HCT116 (cell line): ENCODE data around the gene ELMOD1.

ENCODE experiments used
- EZH2 ChIP-seq: fragments of 200-600 bp; sonication (generic); IDR thresholded peaks from 2 replicates; pipeline ENCODE4 v1.6.1; 2017; ENCODE audit warnings: antibody characterized with exemption, mixed run types
- RAD21 ChIP-seq: IDR thresholded peaks from 2 replicates; pipeline ENCODE4 v1.6.1; 2012; ENCODE audit warnings: low read depth, mild to moderate bottlenecking
- SRF ChIP-seq: IDR thresholded peaks from 2 replicates; pipeline ENCODE4 v1.6.1; 2012; ENCODE audit warnings: low read depth
- TF ChIP-seq, protein P1 (sequence below): IDR thresholded peaks from 2 replicates; pipeline ENCODE4 v1.6.1; 2012; ENCODE audit warnings: low read depth
- TF ChIP-seq, protein P2 (sequence below), 3 experiments: fragments of 200-600 bp in 1 of 3; sonication (generic) in 1 of 3; IDR thresholded peaks in 2 of 3; conservative IDR thresholded peaks in 1 of 3; 2 replicates each; pipeline ENCODE4 v1.5.1; 2012 to 2017; ENCODE audit warnings: low read depth in 2 of 3, low read length in 2 of 3, antibody characterized with exemption in 1 of 3, borderline replicate concordance in 1 of 3, control low read depth in 1 of 3, mild to moderate bottlenecking in 1 of 3, mixed read lengths in 1 of 3, mixed run types in 1 of 3, moderate library complexity in 1 of 3; ENCODE audit not compliant: insufficient read depth in 1 of 3

DNA sequence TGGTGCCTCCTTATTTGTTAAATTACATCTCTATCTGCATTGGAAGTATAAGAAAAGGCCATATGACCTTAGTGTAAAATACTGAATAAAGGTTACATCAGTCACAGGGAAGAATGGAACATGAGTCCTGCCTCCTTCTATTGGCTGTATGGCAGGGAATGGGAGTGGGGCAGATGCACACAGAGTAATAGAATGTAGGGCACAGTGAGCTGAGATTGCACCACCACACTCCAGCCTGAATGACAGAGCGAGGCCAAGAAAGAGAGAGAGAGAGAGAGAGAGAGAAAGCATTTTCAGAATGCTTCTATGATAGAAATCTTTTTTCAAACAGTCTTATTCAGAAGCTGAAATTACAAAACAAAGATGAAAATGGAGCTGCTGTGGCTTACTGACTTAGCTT, 62.1 kb downstream of the ELMOD1 start:
- no peak for TF ChIP-seq RAD21
- TF ChIP-seq, protein P1, sequence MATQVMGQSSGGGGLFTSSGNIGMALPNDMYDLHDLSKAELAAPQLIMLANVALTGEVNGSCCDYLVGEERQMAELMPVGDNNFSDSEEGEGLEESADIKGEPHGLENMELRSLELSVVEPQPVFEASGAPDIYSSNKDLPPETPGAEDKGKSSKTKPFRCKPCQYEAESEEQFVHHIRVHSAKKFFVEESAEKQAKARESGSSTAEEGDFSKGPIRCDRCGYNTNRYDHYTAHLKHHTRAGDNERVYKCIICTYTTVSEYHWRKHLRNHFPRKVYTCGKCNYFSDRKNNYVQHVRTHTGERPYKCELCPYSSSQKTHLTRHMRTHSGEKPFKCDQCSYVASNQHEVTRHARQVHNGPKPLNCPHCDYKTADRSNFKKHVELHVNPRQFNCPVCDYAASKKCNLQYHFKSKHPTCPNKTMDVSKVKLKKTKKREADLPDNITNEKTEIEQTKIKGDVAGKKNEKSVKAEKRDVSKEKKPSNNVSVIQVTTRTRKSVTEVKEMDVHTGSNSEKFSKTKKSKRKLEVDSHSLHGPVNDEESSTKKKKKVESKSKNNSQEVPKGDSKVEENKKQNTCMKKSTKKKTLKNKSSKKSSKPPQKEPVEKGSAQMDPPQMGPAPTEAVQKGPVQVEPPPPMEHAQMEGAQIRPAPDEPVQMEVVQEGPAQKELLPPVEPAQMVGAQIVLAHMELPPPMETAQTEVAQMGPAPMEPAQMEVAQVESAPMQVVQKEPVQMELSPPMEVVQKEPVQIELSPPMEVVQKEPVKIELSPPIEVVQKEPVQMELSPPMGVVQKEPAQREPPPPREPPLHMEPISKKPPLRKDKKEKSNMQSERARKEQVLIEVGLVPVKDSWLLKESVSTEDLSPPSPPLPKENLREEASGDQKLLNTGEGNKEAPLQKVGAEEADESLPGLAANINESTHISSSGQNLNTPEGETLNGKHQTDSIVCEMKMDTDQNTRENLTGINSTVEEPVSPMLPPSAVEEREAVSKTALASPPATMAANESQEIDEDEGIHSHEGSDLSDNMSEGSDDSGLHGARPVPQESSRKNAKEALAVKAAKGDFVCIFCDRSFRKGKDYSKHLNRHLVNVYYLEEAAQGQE, result no peak
- TF ChIP-seq, protein P2, sequence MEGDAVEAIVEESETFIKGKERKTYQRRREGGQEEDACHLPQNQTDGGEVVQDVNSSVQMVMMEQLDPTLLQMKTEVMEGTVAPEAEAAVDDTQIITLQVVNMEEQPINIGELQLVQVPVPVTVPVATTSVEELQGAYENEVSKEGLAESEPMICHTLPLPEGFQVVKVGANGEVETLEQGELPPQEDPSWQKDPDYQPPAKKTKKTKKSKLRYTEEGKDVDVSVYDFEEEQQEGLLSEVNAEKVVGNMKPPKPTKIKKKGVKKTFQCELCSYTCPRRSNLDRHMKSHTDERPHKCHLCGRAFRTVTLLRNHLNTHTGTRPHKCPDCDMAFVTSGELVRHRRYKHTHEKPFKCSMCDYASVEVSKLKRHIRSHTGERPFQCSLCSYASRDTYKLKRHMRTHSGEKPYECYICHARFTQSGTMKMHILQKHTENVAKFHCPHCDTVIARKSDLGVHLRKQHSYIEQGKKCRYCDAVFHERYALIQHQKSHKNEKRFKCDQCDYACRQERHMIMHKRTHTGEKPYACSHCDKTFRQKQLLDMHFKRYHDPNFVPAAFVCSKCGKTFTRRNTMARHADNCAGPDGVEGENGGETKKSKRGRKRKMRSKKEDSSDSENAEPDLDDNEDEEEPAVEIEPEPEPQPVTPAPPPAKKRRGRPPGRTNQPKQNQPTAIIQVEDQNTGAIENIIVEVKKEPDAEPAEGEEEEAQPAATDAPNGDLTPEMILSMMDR (IDR thresholded peaks at IDR 0.05 in 2 of 3, conservative IDR thresholded peaks at IDR 0.05 in 1 of 3; ENCODE audit: borderline replicate concordance in 1 of 3, insufficient read depth in 1 of 3, low read depth in 2 of 3, low read length in 2 of 3), result no peak
- TF ChIP-seq EZH2, result no peak
- no peak for TF ChIP-seq SRF
